Activated naive CD4-positive, alpha-beta T cell (primary cell): ENCODE data around the gene AFAP1L1.
"Not testable (repeated sequence)": the region's sequence is repeated elsewhere in the genome, so short reads cannot be mapped to it uniquely, and the experiment has no call there.

ENCODE experiments used
- DNase-seq, 4 experiments: peaks; one replicate each; lab custom pipeline; 2025; lab: John Stamatoyannopoulos, UW

The AFAP1L1 gene

GRCh38 chr5:149261246-149261645 is 10.4 kb upstream of the AFAP1L1 start:
- DNase-seq = no peak

- no peak for DNase-seq
These were observed 9.3 kb upstream of the AFAP1L1 start for GRCh38 chr5:149262315-149262714.

- DNase-seq = peak in 2 of 4 experiments; percentile 40 to 64
These were observed 7.1 kb upstream of the AFAP1L1 start for GRCh38 chr5:149264439-149265067.

- DNase-seq = no peak
These were observed 6.6 kb upstream of the AFAP1L1 start for GRCh38 chr5:149265068-149265465.

- no peak for DNase-seq
These were observed 6.1 kb upstream of the AFAP1L1 start for GRCh38 chr5:149265597-149265996.

GRCh38 chr5:149267241-149267973 is 4.3 kb upstream of the AFAP1L1 start:
- no peak for DNase-seq

GRCh38 chr5:149268928-149269557 is 2.6 kb upstream of the AFAP1L1 start:
- DNase-seq = no peak

- DNase-seq = no peak
These were observed 404 bp upstream of the AFAP1L1 start for GRCh38 chr5:149271195-149271715.

- DNase-seq = not testable (repeated sequence)
These were observed 1.1 kb downstream of the AFAP1L1 start for GRCh38 chr5:149272781-149273180.

- no peak for DNase-seq
These were observed 1.6 kb downstream of the AFAP1L1 start for GRCh38 chr5:149273237-149273636.

- no peak for DNase-seq
These were observed 2.3 kb downstream of the AFAP1L1 start for GRCh38 chr5:149273950-149274349.

- no peak for DNase-seq
These were observed 3.3 kb downstream of the AFAP1L1 start for GRCh38 chr5:149274939-149275338.

GRCh38 chr5:149277801-149278200 is 6.1 kb downstream of the AFAP1L1 start:
- DNase-seq = no peak

- DNase-seq = no peak
These were observed 7.0 kb downstream of the AFAP1L1 start for GRCh38 chr5:149278451-149279210.

- no peak for DNase-seq
These were observed 8.0 kb downstream of the AFAP1L1 start for GRCh38 chr5:149279661-149280060.

- DNase-seq = no peak
These were observed 8.5 kb downstream of the AFAP1L1 start for GRCh38 chr5:149280124-149280523.

- DNase-seq = no peak
These were observed 9.1 kb downstream of the AFAP1L1 start for GRCh38 chr5:149280802-149281201.

- no peak for DNase-seq
These were observed 10.6 kb downstream of the AFAP1L1 start for GRCh38 chr5:149282027-149282965.

- DNase-seq = no peak
These were observed 11.3 kb downstream of the AFAP1L1 start for GRCh38 chr5:149282966-149283332.

- DNase-seq = no peak
These were observed 12.2 kb downstream of the AFAP1L1 start for GRCh38 chr5:149283626-149284480.
